ACHN (cell line): ENCODE data around the gene TCEAL1.

Experiments
- DNase-seq: peaks from one replicate; pipeline ENCODE4 v3.0.0-alpha.2; 2015
- in situ Hi-C: cut with HindIII; loops from 2 replicates; pipeline ENCODE4 v1.10.0; 2017; ENCODE audit warnings: low sequenced_read_pairs, low pct_ligation_motif_present, low pct_unique_long_range_greater_than_20kb

TCEAL1 gene

GRCh38 chrX:103666202-103667107 lies 37.7 kb downstream of the TCEAL1 start:
- no peak for DNase-seq
- in situ Hi-C loops = no loop called here

DNA sequence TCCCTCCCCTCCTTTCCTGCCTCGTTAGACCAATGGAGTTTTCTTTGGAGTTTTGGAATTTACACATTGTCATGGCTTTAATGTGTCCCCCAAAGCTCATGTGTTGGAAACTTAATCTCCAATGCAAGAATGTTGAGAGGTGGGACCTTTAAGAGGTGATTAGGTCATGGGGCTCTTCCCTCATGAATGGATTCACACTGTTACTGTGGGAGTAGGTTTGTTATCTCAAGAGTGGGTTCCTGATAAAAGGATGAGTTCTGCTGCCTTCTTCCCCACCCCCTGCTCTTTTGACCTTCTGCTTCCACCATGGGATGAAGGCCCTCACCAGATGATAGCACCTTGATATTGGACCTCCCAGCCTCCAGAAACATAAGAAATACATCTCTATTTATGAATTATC lies 41.0 kb downstream of the TCEAL1 start:
- in situ Hi-C loops = no loop called here
- no peak for DNase-seq

DNA sequence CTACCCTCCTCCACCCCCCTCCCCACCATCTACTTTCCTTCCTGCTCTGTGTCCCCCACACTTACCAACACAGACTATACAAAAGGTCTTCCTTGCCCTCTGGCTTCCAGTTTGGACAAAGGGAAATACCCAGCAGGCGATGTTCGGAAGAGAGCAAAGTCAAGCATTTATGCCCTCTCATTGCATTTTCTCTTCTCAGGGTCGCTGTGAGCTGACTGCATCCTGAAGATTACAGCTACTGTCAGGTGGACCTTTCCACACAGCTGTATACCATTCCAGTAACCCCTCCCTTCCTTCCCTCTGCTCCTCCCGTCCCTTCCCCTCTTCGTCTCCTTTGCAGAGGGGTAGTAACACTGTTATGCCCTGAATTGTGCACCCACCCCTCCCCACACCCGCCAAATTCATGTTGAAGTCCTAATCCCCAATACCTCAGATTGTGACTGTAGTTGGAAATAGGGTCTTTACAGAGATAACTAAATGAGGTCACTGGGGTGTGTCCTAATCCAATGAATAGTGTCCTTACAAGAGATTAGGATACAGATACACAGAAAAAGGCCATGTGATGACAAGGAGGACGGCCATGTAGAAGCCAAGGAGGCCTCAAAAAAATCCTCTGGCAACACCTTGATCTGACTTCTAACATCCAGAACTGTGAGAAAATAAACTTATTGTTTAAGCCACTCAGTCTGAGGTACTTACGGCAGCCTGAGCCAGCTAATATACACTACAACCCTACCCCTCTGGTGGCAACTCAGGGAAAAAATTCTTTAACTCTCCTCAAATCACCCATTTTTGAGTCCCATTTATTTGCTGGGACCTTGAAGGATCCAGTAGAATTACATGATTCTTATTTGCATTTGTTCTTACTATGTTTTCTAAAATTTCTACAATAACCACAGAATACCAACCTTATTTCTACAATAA lies 46.0 kb downstream of the TCEAL1 start:
- no peak for DNase-seq
- in situ Hi-C loops = no loop called here

DNA sequence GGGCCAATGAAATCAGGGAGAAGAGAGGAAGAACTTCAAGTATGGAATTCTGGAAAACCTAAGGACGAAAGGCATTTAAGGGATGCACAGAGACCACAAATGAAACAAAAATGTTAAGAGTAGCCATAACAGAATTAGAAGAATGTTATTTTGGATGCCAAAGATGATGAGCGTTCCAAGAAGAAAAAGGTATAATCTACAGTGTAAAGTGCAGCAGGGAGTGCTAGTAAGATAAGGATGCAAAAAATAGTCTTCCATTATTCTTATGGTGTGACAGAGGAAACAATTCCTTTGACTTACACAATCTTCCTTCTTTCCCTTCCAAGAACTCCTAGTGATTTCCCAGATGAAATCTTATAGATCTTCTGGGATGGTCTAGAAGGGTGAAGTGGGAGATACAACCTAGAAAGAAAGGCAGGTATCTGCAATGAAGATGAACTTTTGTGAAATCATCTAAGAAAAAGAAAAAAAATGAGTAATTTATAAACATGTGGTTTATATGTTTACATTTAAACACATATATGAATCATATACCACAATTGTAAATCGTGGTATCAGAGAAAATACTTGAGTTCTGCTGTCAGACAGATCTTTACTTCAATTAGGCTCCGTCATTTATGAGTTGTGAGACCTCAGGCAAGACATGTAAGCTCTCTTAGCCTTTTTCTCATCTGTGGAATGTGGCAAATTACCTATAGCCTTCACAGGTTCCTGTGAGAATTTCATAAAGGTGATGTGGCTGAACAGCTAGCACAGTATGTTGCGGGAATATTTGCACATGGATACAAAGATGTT lies 49.6 kb downstream of the TCEAL1 start:
- in situ Hi-C loops = no loop called here
- no peak for DNase-seq
